ENCODE data around the gene ADCK1.

DNA sequence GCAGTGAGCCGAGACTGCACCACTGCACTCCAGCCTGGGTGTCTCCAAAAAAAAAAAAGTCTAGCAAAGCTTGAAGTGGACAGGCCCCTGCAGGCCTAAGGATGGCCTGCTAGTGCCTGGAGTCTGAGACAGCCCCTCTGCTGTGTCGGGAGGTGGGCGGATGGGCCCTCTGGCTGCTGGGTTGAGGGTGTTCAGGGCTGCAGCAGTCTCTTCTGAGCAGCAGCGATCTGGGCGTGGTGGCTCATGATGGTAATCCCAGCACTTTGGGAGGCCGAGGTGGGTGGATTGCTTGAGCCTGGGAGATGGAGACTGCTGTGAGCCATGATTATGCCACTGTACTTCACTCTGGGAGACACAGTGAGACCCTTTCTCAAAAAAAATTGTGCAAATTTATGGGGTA lies 57.0 kb downstream of the ADCK1 start:
- TF ChIP-seq, protein P1, sequence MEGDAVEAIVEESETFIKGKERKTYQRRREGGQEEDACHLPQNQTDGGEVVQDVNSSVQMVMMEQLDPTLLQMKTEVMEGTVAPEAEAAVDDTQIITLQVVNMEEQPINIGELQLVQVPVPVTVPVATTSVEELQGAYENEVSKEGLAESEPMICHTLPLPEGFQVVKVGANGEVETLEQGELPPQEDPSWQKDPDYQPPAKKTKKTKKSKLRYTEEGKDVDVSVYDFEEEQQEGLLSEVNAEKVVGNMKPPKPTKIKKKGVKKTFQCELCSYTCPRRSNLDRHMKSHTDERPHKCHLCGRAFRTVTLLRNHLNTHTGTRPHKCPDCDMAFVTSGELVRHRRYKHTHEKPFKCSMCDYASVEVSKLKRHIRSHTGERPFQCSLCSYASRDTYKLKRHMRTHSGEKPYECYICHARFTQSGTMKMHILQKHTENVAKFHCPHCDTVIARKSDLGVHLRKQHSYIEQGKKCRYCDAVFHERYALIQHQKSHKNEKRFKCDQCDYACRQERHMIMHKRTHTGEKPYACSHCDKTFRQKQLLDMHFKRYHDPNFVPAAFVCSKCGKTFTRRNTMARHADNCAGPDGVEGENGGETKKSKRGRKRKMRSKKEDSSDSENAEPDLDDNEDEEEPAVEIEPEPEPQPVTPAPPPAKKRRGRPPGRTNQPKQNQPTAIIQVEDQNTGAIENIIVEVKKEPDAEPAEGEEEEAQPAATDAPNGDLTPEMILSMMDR (conservative IDR thresholded peaks at IDR 0.05) = no peak
- TF ChIP-seq EZH2 (IDR thresholded peaks at IDR 0.05; ENCODE audit: low read depth) = no peak

All from PC-9 (cell line).